HCT116 (cell line): Measurements from ENCODE around the gene ZNF335. TPM values are rescaled to one million over a fixed set of nuclear protein-coding genes. Genes with fewer than 3 reads are reported as not detected.
A peak's percentile ranks its signal among the peaks of the same experiment; 100 is the strongest.

Source experiments
- ATAC-seq: fragments of 200-7000 bp; cut with Tn5 transposase; 2 replicates; pipeline ENCODE4 v1.9.1; 2020; ENCODE audit warnings: mild to moderate bottlenecking, moderate library complexity
- BruUV-seq: library from RNA; stranded (reverse); fragments of 400-500 nt; replicated peaks from 2 replicates; lab custom pipeline; 2021; lab: Mats Ljungman, UMichigan
- CTCF ChIA-PET: fragments of 300-600 bp; sonication (Branson Sonifier 250); formaldehyde crosslinking; loops from one replicate; lab custom pipeline; 2021; ENCODE audit warnings: antibody characterized with exemption; lab: Charles Lee
- POLR2A ChIA-PET: fragments of 300-600, 350-600 bp; sonication (Branson Sonifier 250); formaldehyde crosslinking; loops from one replicate; lab custom pipeline; 2021; ENCODE audit warnings: antibody characterized with exemption; lab: Charles Lee
- RAD21 ChIA-PET, 2 experiments: fragments of 300-600 bp; sonication (Branson Sonifier 250); formaldehyde crosslinking; loops; one replicate each; lab custom pipeline; 2023; ENCODE audit warnings: low total read pairs in 2 of 2; ENCODE audit not compliant: uncharacterized antibody in 2 of 2, unreplicated experiment in 2 of 2, low non-redundant PET in 1 of 2; lab: Charles Lee
- DNase-seq: peaks from one replicate; pipeline ENCODE4 v3.0.0-alpha.2; 2010; ENCODE audit warnings: low read depth, low spot score
- H2AFZ ChIP-seq: fragments of 200-600 bp; shearing (Covaris generic), sonication (generic); 2 replicates; pipeline ENCODE4 v1.6.1; 2017; ENCODE audit warnings: low read depth, mixed run types, mixed read lengths, antibody characterized with exemption, low read length; ENCODE audit not compliant: poor library complexity, severe bottlenecking
- H3K27ac ChIP-seq: 2 replicates; pipeline ENCODE4 v1.5.1; 2012; ENCODE audit warnings: low read depth, low read length
- H3K27me3 ChIP-seq: fragments of 200-600 bp; sonication (generic); 2 replicates; pipeline ENCODE4 v1.6.1; 2016; ENCODE audit warnings: mixed run types, low read length, mixed read lengths; ENCODE audit not compliant: insufficient read depth
- H3K36me3 ChIP-seq, 2 experiments: fragments of 200-500 bp in 1 of 2; fragments of 200-600 bp in 1 of 2; sonication (Bioruptor generic) in 1 of 2; sonication (generic) in 1 of 2; 2 replicates each; pipeline versions ENCODE4 v1.5.1 to v1.6.1; 2014 to 2016; ENCODE audit warnings: low read length in 2 of 2, inconsistent platforms in 1 of 2, mixed read lengths in 1 of 2, mixed run types in 1 of 2; ENCODE audit not compliant: insufficient read depth in 2 of 2, control insufficient read depth in 1 of 2
- H3K4me1 ChIP-seq, 2 experiments: fragments of 200-600 bp in 1 of 2; sonication (generic) in 1 of 2; 2 replicates each; pipeline versions ENCODE4 v1.5.1 to v1.6.1; 2012 to 2017; ENCODE audit warnings: low read length in 2 of 2, inconsistent platforms in 1 of 2, mild to moderate bottlenecking in 1 of 2, mixed read lengths in 1 of 2, mixed run types in 1 of 2, moderate library complexity in 1 of 2; ENCODE audit not compliant: insufficient read depth in 2 of 2, control insufficient read depth in 1 of 2
- H3K4me2 ChIP-seq: fragments of 200-600 bp; sonication (generic); 2 replicates; pipeline ENCODE4 v1.6.1; 2017; ENCODE audit warnings: mixed run types, low read length, mixed read lengths
- H3K4me3 ChIP-seq, 2 experiments: fragments of 200-600 bp in 1 of 2; sonication (generic) in 1 of 2; replicated peaks in 1 of 2; 2 replicates each; pipeline ENCODE4 v1.5.1; 2011 to 2016; ENCODE audit warnings: low read length in 2 of 2, control low read depth in 1 of 2, low read depth in 1 of 2, mild to moderate bottlenecking in 1 of 2, mixed read lengths in 1 of 2, mixed run types in 1 of 2
- H3K79me2 ChIP-seq: fragments of 200-600 bp; sonication (generic); 2 replicates; pipeline ENCODE4 v1.6.1; 2017; ENCODE audit warnings: mild to moderate bottlenecking, mixed run types, low read length, moderate library complexity, mixed read lengths; ENCODE audit not compliant: insufficient read depth
- H3K9ac ChIP-seq: fragments of 200-600 bp; sonication (generic); 2 replicates; pipeline ENCODE4 v1.6.1; 2016; ENCODE audit warnings: low read length, mixed read lengths
- H3K9me2 ChIP-seq: fragments of 200-600 bp; sonication (generic), shearing (Covaris generic); 2 replicates; pipeline ENCODE4 v1.6.1; 2017; ENCODE audit warnings: mixed run types, mild to moderate bottlenecking, moderate library complexity; ENCODE audit not compliant: insufficient read depth
- H3K9me3 ChIP-seq, 2 experiments: fragments of 200-500 bp in 1 of 2; fragments of 200-600 bp in 1 of 2; sonication (Bioruptor generic) in 1 of 2; sonication (generic) in 1 of 2; 2 replicates each; pipeline ENCODE4 v1.6.1; 2014 to 2017; ENCODE audit warnings: low read length in 2 of 2, mixed read lengths in 2 of 2, inconsistent platforms in 1 of 2, low read depth in 1 of 2, mild to moderate bottlenecking in 1 of 2, mixed run types in 1 of 2, moderate library complexity in 1 of 2; ENCODE audit not compliant: control insufficient read depth in 1 of 2, insufficient read depth in 1 of 2
- H4K20me1 ChIP-seq: fragments of 200-600 bp; sonication (generic), shearing (Covaris generic); 2 replicates; pipeline ENCODE4 v1.6.1; 2017; ENCODE audit warnings: mixed run types, mild to moderate bottlenecking, moderate library complexity; ENCODE audit not compliant: insufficient read depth
- ATF3 ChIP-seq: IDR thresholded peaks from 2 replicates; pipeline ENCODE4 v1.6.1; 2012
- CTCF ChIP-seq, 3 experiments: fragments of 200-600 bp in 1 of 3; sonication (generic) in 1 of 3; IDR thresholded peaks in 2 of 3; conservative IDR thresholded peaks in 1 of 3; 2 replicates each; pipeline ENCODE4 v1.5.1; 2012 to 2017; ENCODE audit warnings: low read depth in 2 of 3, low read length in 2 of 3, antibody characterized with exemption in 1 of 3, borderline replicate concordance in 1 of 3, control low read depth in 1 of 3, mild to moderate bottlenecking in 1 of 3, mixed read lengths in 1 of 3, mixed run types in 1 of 3, moderate library complexity in 1 of 3; ENCODE audit not compliant: insufficient read depth in 1 of 3
- EGR1 ChIP-seq: IDR thresholded peaks from 2 replicates; pipeline ENCODE4 v1.6.1; 2012; ENCODE audit warnings: low read depth
- EZH2 ChIP-seq: fragments of 200-600 bp; sonication (generic); IDR thresholded peaks from 2 replicates; pipeline ENCODE4 v1.6.1; 2017; ENCODE audit warnings: antibody characterized with exemption, mixed run types
- EZH2phosphoT487 ChIP-seq: fragments of 200-600 bp; IDR thresholded peaks from 2 replicates; pipeline ENCODE4 v1.6.1; 2018; ENCODE audit warnings: antibody characterized with exemption, borderline replicate concordance
- JUND ChIP-seq: IDR thresholded peaks from 2 replicates; pipeline ENCODE4 v1.6.1; 2012
- MAX ChIP-seq: IDR thresholded peaks from 2 replicates; pipeline ENCODE4 v1.6.1; 2012
- POLR2A ChIP-seq: IDR thresholded peaks from 2 replicates; pipeline ENCODE4 v1.7.0; 2011; ENCODE audit warnings: borderline replicate concordance; ENCODE audit not compliant: insufficient read depth, insufficient read length; ENCODE audit errors: extremely low read depth
- POLR2AphosphoS5 ChIP-seq: IDR thresholded peaks from 2 replicates; pipeline ENCODE4 v1.6.1; 2011; ENCODE audit warnings: mild to moderate bottlenecking, low read depth, low read length, moderate library complexity
- RAD21 ChIP-seq: IDR thresholded peaks from 2 replicates; pipeline ENCODE4 v1.6.1; 2012; ENCODE audit warnings: low read depth, mild to moderate bottlenecking
- REST ChIP-seq: IDR thresholded peaks from 2 replicates; pipeline ENCODE4 v1.6.1; 2012; ENCODE audit warnings: low read depth
- SIN3A ChIP-seq: IDR thresholded peaks from 2 replicates; pipeline ENCODE4 v1.6.1; 2012; ENCODE audit warnings: low read depth
- SP1 ChIP-seq: IDR thresholded peaks from 2 replicates; pipeline ENCODE4 v1.6.1; 2012; ENCODE audit warnings: low read depth
- TCF7L2 ChIP-seq: IDR thresholded peaks from 2 replicates; pipeline ENCODE4 v1.7.0; 2011; ENCODE audit warnings: borderline replicate concordance, inconsistent platforms; ENCODE audit not compliant: insufficient read depth, insufficient read length; ENCODE audit errors: extremely low read depth
- ZFX ChIP-seq: fragments of 450-650 bp; IDR thresholded peaks from 2 replicates; pipeline ENCODE4 v1.6.1; 2017
- intact Hi-C: fragments of 100-400 bp; cut with micrococcal nuclease; formaldehyde crosslinking; loops from 2 replicates; pipeline ENCODE4 v1.10.0; 2022
- total RNA-seq: library from RNA; stranded (reverse); gene quantifications from one replicate; pipeline ENCODE4 v1.2.1, GENCODE V29; 2021; ENCODE audit not compliant: unreplicated experiment

ZNF335 gene
- total RNA-seq, 1 experiment from 2014 or later = 20.8 TPM

- peak overlapping the region; percentile 80 for H3K9ac ChIP-seq
- no peaks in the 10 kb centered on the region for H4K20me1 ChIP-seq
- DNase-seq = peak; percentile 66
- ChIA-PET RAD21 (interaction anchor here (0.6 kb wide), 2 partner anchors 9 to 256 kb away, joined by 3 to 4 read pairs; no protein-coding TSS in a partner anchor), POLR2A (interaction anchor here (0.7 to 4.0 kb wide), 6 partner anchors 9 to 52 kb away, joined by 3 to 36 read pairs (median 3); partner anchors contain the start of gene PCIF1), CTCF (interaction anchor here (0.6 to 4.7 kb wide), 27 partner anchors 9 to 468 kb away, joined by 3 to 46 read pairs (median 5); partner anchors contain the start of genes PCIF1 and ZSWIM1)
- TF ChIP-seq POLR2AphosphoS5 (0 out of 2 replicates have a peak, but pooled peaks have one; percentile 26), EZH2phosphoT487 (no peak), EGR1 (no peak), EZH2 (no peak), ZFX (no peak), POLR2A (no peak), JUND (no peak), TCF7L2 (no peak), SIN3A (no peak), REST (no peak), MAX (peak; percentile 34), ATF3 (no peak), RAD21 (peak; percentile 49), CTCF (IDR thresholded peaks at IDR 0.05 in 2 of 3, conservative IDR thresholded peaks at IDR 0.05 in 1 of 3; ENCODE audit: borderline replicate concordance in 1 of 3, insufficient read depth in 1 of 3, low read depth in 2 of 3, low read length in 2 of 3) (peak; percentile 63 to 82 (median 75)), SP1 (no peak)
- peaks cover 11 to 24% of the 10 kb centered on the region in 2 experiments; a peak in 3 of 4 replicates for H3K4me1 ChIP-seq
- intact Hi-C loops = loop anchor here (5.0 to 10.0 kb wide), 2 partner anchors 158 to 425 kb away; partner anchors contain the start of genes EPPIN and UBE2C
- peak overlapping the region; percentile 100 for H3K27ac ChIP-seq
- ATAC-seq = peak; percentile 26
- H3K27me3 ChIP-seq = no peaks in the 10 kb centered on the region
- peaks cover 28% of the 10 kb centered on the region for H3K79me2 ChIP-seq
- H3K9me3 ChIP-seq = no peaks in the 10 kb centered on the region
- H3K36me3 ChIP-seq = peaks cover 21 to 27% of the 10 kb centered on the region in 2 experiments; a peak in 3 of 4 replicates
- H3K9me2 ChIP-seq = no peaks in the 10 kb centered on the region
- H3K4me2 ChIP-seq = peak overlapping the region; percentile 76
- H3K4me3 ChIP-seq = peak overlapping the region; percentile 94 to 97
- BruUV-seq = TSS peak; percentile 51
- H2AFZ ChIP-seq = no peak overlapping the region
These were observed 2.0 kb downstream of the ZNF335 start for GRCh38 chr20:45969712-45970634.
